Calu3 (cell line): ENCODE results near the gene PADI6. TPM values are rescaled to one million over a fixed set of nuclear protein-coding genes. Genes with fewer than 3 reads are reported as not detected.

Experiments used
- BruUV-seq: library from RNA; stranded (reverse); fragments of 400-500 nt; replicated peaks from 2 replicates; lab custom pipeline; 2021; lab: Mats Ljungman, UMichigan
- CTCF ChIA-PET: fragments of 300-600 bp; sonication (Branson Sonifier 250); formaldehyde crosslinking; loops from one replicate; lab custom pipeline; 2022; ENCODE audit warnings: antibody characterized with exemption; lab: Charles Lee
- DNase-seq: peaks from one replicate; pipeline ENCODE4 v3.0.0; 2022
- H3K27ac Mint-ChIP-seq: one replicate; pipeline ENCODE4 v1.8.0; 2022; ENCODE audit warnings: mixed read lengths; ENCODE audit not compliant: unreplicated experiment
- H3K27me3 Mint-ChIP-seq: one replicate; pipeline ENCODE4 v1.8.0; 2022; ENCODE audit warnings: mixed read lengths; ENCODE audit not compliant: unreplicated experiment
- H3K36me3 Mint-ChIP-seq: one replicate; pipeline ENCODE4 v1.8.0; 2022; ENCODE audit warnings: mild to moderate bottlenecking, moderate library complexity, mixed read lengths; ENCODE audit not compliant: insufficient read depth, unreplicated experiment
- H3K4me1 Mint-ChIP-seq: one replicate; pipeline ENCODE4 v1.8.0; 2022; ENCODE audit warnings: mild to moderate bottlenecking, low read depth, mixed read lengths; ENCODE audit not compliant: unreplicated experiment
- H3K4me3 Mint-ChIP-seq: one replicate; pipeline ENCODE4 v1.8.0; 2022; ENCODE audit warnings: mild to moderate bottlenecking, low read depth, moderate library complexity, mixed read lengths; ENCODE audit not compliant: unreplicated experiment
- H3K9me3 Mint-ChIP-seq: one replicate; pipeline ENCODE4 v1.8.0; 2022; ENCODE audit warnings: low read depth, mixed read lengths; ENCODE audit not compliant: unreplicated experiment
- CTCF ChIP-seq: fragments of 200-600 bp; IDR thresholded peaks from one replicate; pipeline ENCODE4 v1.8.0; 2022; ENCODE audit warnings: antibody characterized with exemption; ENCODE audit not compliant: unreplicated experiment
- intact Hi-C: fragments of 100-400 bp; cut with micrococcal nuclease; formaldehyde crosslinking; loops from one replicate; pipeline ENCODE4 v1.10.0; 2022; ENCODE audit not compliant: unreplicated experiment
- total RNA-seq: library from RNA; stranded (reverse); gene quantifications from 2 replicates; pipeline ENCODE4 v1.2.3, GENCODE V29; 2022

The PADI6 gene
- total RNA-seq, 1 experiment from 2014 or later: not detected

GRCh38 chr1:17358557-17358956, 13.4 kb upstream of the PADI6 start:
- peaks cover 31% of the 10 kb centered on the region for H3K27me3 Mint-ChIP-seq
- BruUV-seq: no TSS peak
- no peaks in the 10 kb centered on the region for H3K9me3 Mint-ChIP-seq
- no peaks in the 10 kb centered on the region for H3K4me1 Mint-ChIP-seq
- no peak overlapping the region for H3K27ac Mint-ChIP-seq
- no peak overlapping the region for H3K4me3 Mint-ChIP-seq
- no peak for TF ChIP-seq CTCF
- CTCF ChIA-PET: no interaction called here
- DNase-seq: no peak
- intact Hi-C loops: no loop called here
- H3K36me3 Mint-ChIP-seq: no peaks in the 10 kb centered on the region

- Mint-ChIP-seq H3K4me3 (no peak overlapping the region), H3K27me3 (peaks cover 33% of the 10 kb centered on the region), H3K9me3 (no peaks in the 10 kb centered on the region), H3K27ac (no peak overlapping the region), H3K4me1 (no peaks in the 10 kb centered on the region), H3K36me3 (no peaks in the 10 kb centered on the region)
- CTCF ChIA-PET: interaction anchor here (0.6 kb wide), 1 partner anchor 136 kb away, joined by 5 read pairs; no protein-coding TSS in a partner anchor
- TF ChIP-seq CTCF: no peak
- no peak for DNase-seq
- BruUV-seq: no TSS peak
- intact Hi-C loops: no loop called here
Observed at GRCh38 chr1:17359031-17359430, 13.0 kb upstream of the PADI6 start.

GRCh38 chr1:17359808-17360207, 12.2 kb upstream of the PADI6 start:
- intact Hi-C loops: no loop called here
- no peaks in the 10 kb centered on the region for H3K36me3 Mint-ChIP-seq
- peaks cover 35% of the 10 kb centered on the region for H3K27me3 Mint-ChIP-seq
- H3K4me1 Mint-ChIP-seq: no peaks in the 10 kb centered on the region
- no peak overlapping the region for H3K27ac Mint-ChIP-seq
- no TSS peak for BruUV-seq
- H3K4me3 Mint-ChIP-seq: no peak overlapping the region
- DNase-seq: no peak
- H3K9me3 Mint-ChIP-seq: no peaks in the 10 kb centered on the region
- CTCF ChIA-PET: no interaction called here
- no peak for TF ChIP-seq CTCF

- Mint-ChIP-seq H3K27ac (no peak overlapping the region), H3K27me3 (peaks cover 35% of the 10 kb centered on the region), H3K4me3 (no peak overlapping the region), H3K9me3 (no peaks in the 10 kb centered on the region), H3K4me1 (no peaks in the 10 kb centered on the region), H3K36me3 (no peaks in the 10 kb centered on the region)
- CTCF ChIA-PET: no interaction called here
- TF ChIP-seq CTCF: no peak
- BruUV-seq: no TSS peak
- no peak for DNase-seq
- intact Hi-C loops: no loop called here
Observed at GRCh38 chr1:17360272-17360956, 11.6 kb upstream of the PADI6 start.
